Islet of Langerhans (tissue), 1 donor: ENCODE results near the gene TLR3.
"Not testable (repeated sequence)": the region's sequence is repeated elsewhere in the genome, so short reads cannot be mapped to it uniquely, and the experiment has no call there.

Experiments used
- FAIRE-seq: peaks from one replicate; lab custom pipeline; 2011; peaks lifted over from hg19 to GRCh38; lab: Jason Lieb, UNC

TLR3 gene

GRCh38 chr4:186068581-186069348 lies at the start of gene TLR3:
TSS of gene TLR3 (plus strand) at chr4:186069156. CDS start at chr4:186076620, 7,464 bp downstream.
- FAIRE-seq, result peak; percentile 72

GRCh38 chr4:186019269-186019668 lies 49.7 kb upstream of the TLR3 start:
- FAIRE-seq, result no peak

- FAIRE-seq, result no peak
Observed at GRCh38 chr4:186020106-186020792, 48.7 kb upstream of the TLR3 start.

- no peak for FAIRE-seq
Observed at GRCh38 chr4:186020793-186021407, 48.1 kb upstream of the TLR3 start.

GRCh38 chr4:186021461-186022167 lies 47.3 kb upstream of the TLR3 start:
- peak; percentile 89 for FAIRE-seq

- FAIRE-seq, result no peak
Observed at GRCh38 chr4:186023975-186024374, 45.0 kb upstream of the TLR3 start.

GRCh38 chr4:186024637-186025407 lies 44.1 kb upstream of the TLR3 start:
- FAIRE-seq, result no peak

- no peak for FAIRE-seq
Observed at GRCh38 chr4:186025408-186025690, 43.6 kb upstream of the TLR3 start.

- FAIRE-seq, result no peak
Observed at GRCh38 chr4:186027405-186027804, 41.6 kb upstream of the TLR3 start.

GRCh38 chr4:186029571-186030398 lies 39.2 kb upstream of the TLR3 start:
- FAIRE-seq, result peak; percentile 51

- FAIRE-seq, result no peak
Observed at GRCh38 chr4:186030399-186030775, 38.6 kb upstream of the TLR3 start.

GRCh38 chr4:186030795-186031194 lies 38.2 kb upstream of the TLR3 start:
- FAIRE-seq, result no peak

GRCh38 chr4:186032259-186032658 lies 36.7 kb upstream of the TLR3 start:
- peak; percentile 92 for FAIRE-seq

- no peak for FAIRE-seq
Observed at GRCh38 chr4:186033027-186033426, 35.9 kb upstream of the TLR3 start.

GRCh38 chr4:186034613-186035012 lies 34.3 kb upstream of the TLR3 start:
- FAIRE-seq, result not testable (repeated sequence)

GRCh38 chr4:186036976-186037581 lies 31.9 kb upstream of the TLR3 start:
- no peak for FAIRE-seq

GRCh38 chr4:186037692-186038658 lies 31.0 kb upstream of the TLR3 start:
- peak; percentile 97 for FAIRE-seq

- no peak for FAIRE-seq
Observed at GRCh38 chr4:186039697-186040096, 29.3 kb upstream of the TLR3 start.

GRCh38 chr4:186040316-186040715 lies 28.6 kb upstream of the TLR3 start:
- FAIRE-seq, result no peak

GRCh38 chr4:186047501-186047900 lies 21.5 kb upstream of the TLR3 start:
- not testable (repeated sequence) for FAIRE-seq
